ENCODE results near the gene TEX2. TPM values are rescaled to one million over a fixed set of nuclear protein-coding genes. Genes with fewer than 3 reads are reported as not detected.

The TEX2 gene
- total and polyA plus RNA-seq, 2 experiments from 2014 or later: 7.5 to 17.7 TPM

DNA sequence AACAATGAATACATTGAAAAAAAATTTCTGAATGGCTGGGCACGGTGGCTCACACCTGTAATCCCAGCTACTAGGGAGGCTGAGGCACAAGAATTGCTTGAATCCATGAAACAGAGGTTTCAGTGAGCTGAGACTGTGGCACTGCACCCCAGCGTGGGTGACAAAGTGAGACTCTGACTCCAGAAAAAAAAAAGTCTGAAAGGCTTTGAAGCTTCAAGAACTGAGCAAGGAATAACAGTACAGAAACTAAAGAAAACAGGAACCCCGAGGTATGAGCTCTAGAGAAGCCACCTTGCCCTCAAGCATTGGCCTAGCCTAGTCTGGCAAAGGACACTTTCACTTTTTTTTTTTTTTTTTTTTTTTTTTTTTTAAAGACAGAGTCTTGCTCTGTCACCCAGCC, 45.0 kb downstream of the TEX2 start:
- peaks cover 17% of the 10 kb centered on the region for H3K4me1 Mint-ChIP-seq

More for the DNA sequence above, 45.0 kb downstream of the TEX2 start:
- no peak overlapping the region for H3K27ac Mint-ChIP-seq
- H4K20me1 ChIP-seq (replicated peaks; ENCODE audit: insufficient read depth): no peaks in the 10 kb centered on the region; the same call in 1 of the 2 replicates
- no peaks in the 10 kb centered on the region for H3F3A ChIP-seq (replicated peaks; ENCODE audit: low read depth)
- H3K36me3 ChIP-seq (ENCODE audit: insufficient read depth): 0 out of 2 replicates have a peak, but pooled peaks cover under 1% of the 10 kb centered on the region
- TF ChIP-seq CREB1 (CRISPR knock-in tag; IDR thresholded peaks at IDR 0.05; ENCODE audit: low read depth) (no peak), POLR2AphosphoS5 (IDR thresholded peaks at IDR 0.05; ENCODE audit: low read depth) (no peak), ETS1 (IDR thresholded peaks at IDR 0.05) (no peak), EZH2 (IDR thresholded peaks at IDR 0.05; ENCODE audit: low read depth, unreplicated experiment) (no peak)
- TF ChIP-seq, protein P1, sequence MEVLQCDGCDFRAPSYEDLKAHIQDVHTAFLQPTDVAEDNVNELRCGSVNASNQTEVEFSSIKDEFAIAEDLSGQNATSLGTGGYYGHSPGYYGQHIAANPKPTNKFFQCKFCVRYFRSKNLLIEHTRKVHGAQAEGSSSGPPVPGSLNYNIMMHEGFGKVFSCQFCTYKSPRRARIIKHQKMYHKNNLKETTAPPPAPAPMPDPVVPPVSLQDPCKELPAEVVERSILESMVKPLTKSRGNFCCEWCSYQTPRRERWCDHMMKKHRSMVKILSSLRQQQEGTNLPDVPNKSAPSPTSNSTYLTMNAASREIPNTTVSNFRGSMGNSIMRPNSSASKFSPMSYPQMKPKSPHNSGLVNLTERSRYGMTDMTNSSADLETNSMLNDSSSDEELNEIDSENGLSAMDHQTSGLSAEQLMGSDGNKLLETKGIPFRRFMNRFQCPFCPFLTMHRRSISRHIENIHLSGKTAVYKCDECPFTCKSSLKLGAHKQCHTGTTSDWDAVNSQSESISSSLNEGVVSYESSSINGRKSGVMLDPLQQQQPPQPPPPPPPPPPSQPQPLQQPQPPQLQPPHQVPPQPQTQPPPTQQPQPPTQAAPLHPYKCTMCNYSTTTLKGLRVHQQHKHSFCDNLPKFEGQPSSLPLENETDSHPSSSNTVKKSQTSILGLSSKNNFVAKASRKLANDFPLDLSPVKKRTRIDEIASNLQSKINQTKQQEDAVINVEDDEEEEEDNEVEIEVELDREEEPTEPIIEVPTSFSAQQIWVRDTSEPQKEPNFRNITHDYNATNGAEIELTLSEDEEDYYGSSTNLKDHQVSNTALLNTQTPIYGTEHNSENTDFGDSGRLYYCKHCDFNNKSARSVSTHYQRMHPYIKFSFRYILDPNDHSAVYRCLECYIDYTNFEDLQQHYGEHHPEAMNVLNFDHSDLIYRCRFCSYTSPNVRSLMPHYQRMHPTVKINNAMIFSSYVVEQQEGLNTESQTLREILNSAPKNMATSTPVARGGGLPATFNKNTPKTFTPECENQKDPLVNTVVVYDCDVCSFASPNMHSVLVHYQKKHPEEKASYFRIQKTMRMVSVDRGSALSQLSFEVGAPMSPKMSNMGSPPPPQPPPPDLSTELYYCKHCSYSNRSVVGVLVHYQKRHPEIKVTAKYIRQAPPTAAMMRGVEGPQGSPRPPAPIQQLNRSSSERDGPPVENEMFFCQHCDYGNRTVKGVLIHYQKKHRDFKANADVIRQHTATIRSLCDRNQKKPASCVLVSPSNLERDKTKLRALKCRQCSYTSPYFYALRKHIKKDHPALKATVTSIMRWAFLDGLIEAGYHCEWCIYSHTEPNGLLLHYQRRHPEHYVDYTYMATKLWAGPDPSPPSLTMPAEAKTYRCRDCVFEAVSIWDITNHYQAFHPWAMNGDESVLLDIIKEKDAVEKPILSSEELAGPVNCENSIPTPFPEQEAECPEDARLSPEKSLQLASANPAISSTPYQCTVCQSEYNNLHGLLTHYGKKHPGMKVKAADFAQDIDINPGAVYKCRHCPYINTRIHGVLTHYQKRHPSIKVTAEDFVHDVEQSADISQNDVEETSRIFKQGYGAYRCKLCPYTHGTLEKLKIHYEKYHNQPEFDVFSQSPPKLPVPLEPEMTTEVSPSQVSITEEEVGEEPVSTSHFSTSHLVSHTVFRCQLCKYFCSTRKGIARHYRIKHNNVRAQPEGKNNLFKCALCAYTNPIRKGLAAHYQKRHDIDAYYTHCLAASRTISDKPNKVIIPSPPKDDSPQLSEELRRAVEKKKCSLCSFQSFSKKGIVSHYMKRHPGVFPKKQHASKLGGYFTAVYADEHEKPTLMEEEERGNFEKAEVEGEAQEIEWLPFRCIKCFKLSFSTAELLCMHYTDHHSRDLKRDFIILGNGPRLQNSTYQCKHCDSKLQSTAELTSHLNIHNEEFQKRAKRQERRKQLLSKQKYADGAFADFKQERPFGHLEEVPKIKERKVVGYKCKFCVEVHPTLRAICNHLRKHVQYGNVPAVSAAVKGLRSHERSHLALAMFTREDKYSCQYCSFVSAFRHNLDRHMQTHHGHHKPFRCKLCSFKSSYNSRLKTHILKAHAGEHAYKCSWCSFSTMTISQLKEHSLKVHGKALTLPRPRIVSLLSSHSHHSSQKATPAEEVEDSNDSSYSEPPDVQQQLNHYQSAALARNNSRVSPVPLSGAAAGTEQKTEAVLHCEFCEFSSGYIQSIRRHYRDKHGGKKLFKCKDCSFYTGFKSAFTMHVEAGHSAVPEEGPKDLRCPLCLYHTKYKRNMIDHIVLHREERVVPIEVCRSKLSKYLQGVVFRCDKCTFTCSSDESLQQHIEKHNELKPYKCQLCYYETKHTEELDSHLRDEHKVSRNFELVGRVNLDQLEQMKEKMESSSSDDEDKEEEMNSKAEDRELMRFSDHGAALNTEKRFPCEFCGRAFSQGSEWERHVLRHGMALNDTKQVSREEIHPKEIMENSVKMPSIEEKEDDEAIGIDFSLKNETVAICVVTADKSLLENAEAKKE (CRISPR knock-in tag; IDR thresholded peaks at IDR 0.05): no peak
- TF ChIP-seq, protein P2, sequence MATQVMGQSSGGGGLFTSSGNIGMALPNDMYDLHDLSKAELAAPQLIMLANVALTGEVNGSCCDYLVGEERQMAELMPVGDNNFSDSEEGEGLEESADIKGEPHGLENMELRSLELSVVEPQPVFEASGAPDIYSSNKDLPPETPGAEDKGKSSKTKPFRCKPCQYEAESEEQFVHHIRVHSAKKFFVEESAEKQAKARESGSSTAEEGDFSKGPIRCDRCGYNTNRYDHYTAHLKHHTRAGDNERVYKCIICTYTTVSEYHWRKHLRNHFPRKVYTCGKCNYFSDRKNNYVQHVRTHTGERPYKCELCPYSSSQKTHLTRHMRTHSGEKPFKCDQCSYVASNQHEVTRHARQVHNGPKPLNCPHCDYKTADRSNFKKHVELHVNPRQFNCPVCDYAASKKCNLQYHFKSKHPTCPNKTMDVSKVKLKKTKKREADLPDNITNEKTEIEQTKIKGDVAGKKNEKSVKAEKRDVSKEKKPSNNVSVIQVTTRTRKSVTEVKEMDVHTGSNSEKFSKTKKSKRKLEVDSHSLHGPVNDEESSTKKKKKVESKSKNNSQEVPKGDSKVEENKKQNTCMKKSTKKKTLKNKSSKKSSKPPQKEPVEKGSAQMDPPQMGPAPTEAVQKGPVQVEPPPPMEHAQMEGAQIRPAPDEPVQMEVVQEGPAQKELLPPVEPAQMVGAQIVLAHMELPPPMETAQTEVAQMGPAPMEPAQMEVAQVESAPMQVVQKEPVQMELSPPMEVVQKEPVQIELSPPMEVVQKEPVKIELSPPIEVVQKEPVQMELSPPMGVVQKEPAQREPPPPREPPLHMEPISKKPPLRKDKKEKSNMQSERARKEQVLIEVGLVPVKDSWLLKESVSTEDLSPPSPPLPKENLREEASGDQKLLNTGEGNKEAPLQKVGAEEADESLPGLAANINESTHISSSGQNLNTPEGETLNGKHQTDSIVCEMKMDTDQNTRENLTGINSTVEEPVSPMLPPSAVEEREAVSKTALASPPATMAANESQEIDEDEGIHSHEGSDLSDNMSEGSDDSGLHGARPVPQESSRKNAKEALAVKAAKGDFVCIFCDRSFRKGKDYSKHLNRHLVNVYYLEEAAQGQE (IDR thresholded peaks at IDR 0.05; ENCODE audit: unreplicated experiment): no peak
- peaks cover 2% of the 10 kb centered on the region for H3K27me3 Mint-ChIP-seq (ENCODE audit: insufficient read depth, low read depth, poor library complexity)
- peaks cover 17% of the 10 kb centered on the region for H3K4me1 ChIP-seq (ENCODE audit: insufficient read depth)
- H3K9me3 Mint-ChIP-seq: no peaks in the 10 kb centered on the region; the same call in 2 of the 3 replicates
- peaks cover 42% of the 10 kb centered on the region for H3K79me2 ChIP-seq (replicated peaks; ENCODE audit: insufficient read depth)
- no peak overlapping the region for H3K4me3 ChIP-seq
- H3K36me3 Mint-ChIP-seq (ENCODE audit: low read depth): peaks cover 6% of the 10 kb centered on the region; the same call in 2 of the 3 replicates
- no peak overlapping the region for H3K4me2 ChIP-seq
- H3K27ac ChIP-seq (ENCODE audit: low read depth): no peak overlapping the region
- H2AFZ ChIP-seq: no peak overlapping the region
- H3K4me3 Mint-ChIP-seq: no peak overlapping the region
- DNase-seq (ENCODE audit: low spot score): no peak
- no peak for ATAC-seq
- no peaks in the 10 kb centered on the region for H3K27me3 ChIP-seq (ENCODE audit: insufficient read depth)
- H3K9me2 ChIP-seq (ENCODE audit: insufficient read depth): no peaks in the 10 kb centered on the region; the same call in 1 of the 2 replicates
